ENCODE data around the gene ZNF618.

ZNF618 gene

DNA sequence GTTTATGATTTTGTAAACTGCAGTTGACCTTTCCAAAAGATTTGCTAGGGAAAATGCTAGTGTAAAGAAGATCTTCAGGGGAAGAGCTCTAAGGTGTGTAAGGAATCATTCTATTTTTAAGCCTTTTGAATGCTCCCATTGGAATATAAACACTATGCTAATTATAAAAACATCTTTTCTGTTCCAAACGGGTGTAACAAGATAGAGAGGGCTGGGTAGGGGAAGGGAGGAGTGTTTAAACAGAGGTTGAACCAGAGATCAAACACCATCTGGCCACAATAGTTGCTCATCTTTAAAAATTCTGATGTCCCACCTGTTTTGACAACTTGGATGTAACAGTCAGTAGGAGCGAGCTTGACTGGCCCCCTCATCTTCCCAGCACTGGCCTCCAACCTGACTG lies 38.4 kb downstream of the ZNF618 start:
- DNase-seq = no peak

DNA sequence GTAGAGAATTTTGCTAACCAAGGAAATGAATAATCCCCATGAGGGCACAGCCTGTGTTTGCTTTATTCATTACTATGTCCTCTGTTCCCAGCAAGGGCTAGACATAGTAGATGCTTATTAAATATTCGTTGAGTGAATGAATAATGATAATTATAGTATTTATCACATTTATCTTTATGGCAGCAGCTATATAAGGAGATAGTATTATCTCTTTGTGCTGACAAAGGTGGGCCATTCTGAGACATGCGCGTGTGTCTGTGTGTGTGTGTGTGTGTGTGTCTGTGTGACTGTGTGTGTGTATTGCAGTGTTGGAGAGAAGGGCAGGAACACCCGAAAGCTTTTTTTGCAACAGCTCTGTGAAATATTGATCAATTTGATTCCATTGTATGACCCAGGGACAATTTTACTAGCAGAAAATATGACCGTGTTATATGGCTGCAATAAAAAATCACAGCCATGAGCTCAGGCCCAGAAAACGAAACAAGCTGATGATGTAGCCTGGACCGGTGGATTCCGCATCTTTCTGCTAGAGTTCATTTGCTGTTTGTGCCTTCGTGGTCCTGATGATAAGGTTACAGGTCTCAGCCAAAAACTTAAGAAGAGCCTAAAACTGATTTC lies 39.8 kb downstream of the ZNF618 start:
- no peak for DNase-seq

DNA sequence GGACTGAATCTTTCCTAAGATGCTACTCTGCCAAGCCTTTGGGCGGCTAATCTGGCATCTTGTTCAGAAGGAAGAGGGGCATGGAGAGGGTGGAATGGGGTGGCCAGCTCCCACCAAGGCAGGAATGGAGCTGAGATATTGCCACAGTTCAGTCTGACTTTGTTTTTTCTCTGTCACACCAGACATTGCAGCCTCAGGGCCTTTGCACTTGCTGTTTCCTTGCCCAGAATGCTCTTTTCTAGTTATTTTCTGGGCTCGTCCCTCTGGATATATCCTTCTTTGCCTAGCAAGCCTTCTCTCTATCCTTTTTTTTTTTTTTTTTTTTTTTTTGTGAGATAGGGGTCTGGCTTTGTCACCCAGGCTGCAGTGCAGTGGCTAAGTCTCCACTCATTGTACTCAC lies 40.8 kb downstream of the ZNF618 start:
- no peak for DNase-seq

GRCh38 chr9:113918697-113919350 lies 42.7 kb downstream of the ZNF618 start:
- no peak for DNase-seq

DNA sequence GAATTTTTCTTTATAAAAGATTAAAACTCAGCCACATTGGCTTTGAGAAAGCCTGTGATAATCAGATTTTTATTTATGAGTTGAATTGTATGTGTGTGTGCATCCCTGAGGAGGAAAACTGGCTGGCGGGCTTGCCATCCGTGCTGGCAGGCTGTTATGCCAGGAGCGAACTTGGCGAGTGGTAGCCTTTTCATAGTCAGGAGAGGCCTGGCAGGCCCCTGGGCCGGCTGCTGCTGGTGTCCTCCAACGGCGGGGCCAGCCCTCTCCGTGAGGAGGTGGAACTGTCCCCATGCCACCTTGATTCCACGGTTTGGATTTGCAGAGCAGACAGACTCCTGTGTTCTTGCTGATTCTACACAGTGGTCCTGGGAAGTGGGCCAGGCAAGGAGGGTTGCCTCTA lies 43.3 kb downstream of the ZNF618 start:
- no peak for DNase-seq

GRCh38 chr9:113919871-113920270 lies 43.8 kb downstream of the ZNF618 start:
- DNase-seq = no peak

- no peak for DNase-seq
These were observed 44.8 kb downstream of the ZNF618 start for GRCh38 chr9:113920872-113921271.

DNA sequence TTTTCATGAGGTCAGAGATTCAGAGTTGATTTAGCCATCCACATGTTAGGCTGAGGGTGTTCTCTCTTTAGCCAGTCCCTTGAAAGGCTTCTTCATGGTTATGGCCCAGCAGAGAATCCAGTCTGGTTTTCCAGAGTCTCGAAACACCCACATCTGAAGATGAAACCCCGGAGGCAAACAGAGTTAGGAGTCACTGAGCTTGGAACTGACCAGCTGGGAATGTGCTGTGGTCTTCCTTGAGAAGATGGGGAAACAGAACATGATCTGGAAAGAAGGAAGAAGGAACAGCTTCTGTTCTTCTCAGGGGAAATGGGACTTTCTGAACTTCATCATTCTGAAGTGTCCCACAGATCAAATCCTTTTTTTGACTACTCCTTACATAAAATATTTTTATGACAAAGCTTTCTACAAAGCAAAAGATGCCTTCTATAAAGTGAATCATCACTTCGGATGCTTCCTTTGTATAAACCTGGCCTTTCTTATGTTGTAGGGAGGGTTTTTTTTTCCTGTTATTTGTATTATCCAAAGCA lies 45.4 kb downstream of the ZNF618 start:
- DNase-seq = no peak

DNA sequence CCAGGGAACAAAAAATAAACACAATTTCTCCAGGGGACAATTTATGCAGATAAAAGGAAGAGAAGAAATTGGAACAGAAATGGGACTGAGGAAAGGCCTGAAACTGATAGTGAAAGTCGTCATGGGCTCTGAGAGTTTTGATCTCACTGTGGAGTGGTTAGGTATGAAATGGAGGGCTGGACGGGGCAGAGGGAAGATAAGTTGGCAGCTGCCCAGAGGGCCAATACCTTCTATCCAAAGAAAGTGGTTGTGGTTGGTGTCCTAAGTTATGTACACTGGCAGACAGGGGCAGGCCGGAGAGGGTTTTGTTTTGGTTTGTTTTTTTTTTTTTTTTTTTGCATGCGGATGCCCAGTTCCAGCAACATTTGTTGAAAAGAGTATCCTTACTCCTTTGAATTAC lies 46.1 kb downstream of the ZNF618 start:
- no peak for DNase-seq

- no peak for DNase-seq
These were observed 50.1 kb downstream of the ZNF618 start for GRCh38 chr9:113926211-113926610.

DNA sequence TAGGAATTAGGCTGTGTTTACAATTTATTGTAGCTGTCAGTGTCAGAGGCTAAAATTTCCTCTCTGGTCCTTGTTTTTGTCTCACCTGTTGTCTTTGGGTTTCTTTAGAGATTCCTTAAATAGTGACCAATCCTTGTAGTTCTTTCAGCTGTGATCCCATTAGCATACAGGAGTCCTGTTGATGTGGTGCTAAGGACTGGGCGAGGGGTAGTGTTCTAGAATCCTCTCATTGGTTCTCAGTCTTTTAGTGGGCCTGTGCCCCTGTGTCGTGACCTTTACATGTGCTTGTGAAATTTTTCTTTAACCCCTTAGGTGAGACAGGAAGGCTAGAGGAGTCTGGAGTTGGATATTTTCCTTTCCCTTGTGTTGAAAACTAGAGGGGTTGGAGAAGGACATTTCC lies 51.2 kb downstream of the ZNF618 start:
- no peak for DNase-seq

DNA sequence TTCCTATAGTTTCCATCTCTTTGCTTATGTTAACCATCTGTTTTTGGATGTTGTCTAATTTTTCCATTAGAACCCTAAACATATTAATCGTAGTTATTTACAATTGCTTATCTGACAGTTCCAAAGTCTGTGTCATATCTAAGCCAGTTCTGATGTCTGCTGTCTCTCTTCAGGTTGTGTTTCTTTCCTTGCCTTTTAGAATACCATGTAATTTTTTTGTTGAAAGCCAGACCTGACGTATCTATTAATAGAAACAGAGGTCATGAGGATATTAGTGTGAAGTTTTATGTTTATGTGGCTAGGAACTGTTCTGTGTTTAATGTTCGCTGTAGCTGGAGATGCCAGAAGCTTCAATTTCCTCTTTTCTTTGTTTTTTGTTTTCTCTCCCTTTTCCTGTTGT lies 52.2 kb downstream of the ZNF618 start:
- no peak for DNase-seq

DNA sequence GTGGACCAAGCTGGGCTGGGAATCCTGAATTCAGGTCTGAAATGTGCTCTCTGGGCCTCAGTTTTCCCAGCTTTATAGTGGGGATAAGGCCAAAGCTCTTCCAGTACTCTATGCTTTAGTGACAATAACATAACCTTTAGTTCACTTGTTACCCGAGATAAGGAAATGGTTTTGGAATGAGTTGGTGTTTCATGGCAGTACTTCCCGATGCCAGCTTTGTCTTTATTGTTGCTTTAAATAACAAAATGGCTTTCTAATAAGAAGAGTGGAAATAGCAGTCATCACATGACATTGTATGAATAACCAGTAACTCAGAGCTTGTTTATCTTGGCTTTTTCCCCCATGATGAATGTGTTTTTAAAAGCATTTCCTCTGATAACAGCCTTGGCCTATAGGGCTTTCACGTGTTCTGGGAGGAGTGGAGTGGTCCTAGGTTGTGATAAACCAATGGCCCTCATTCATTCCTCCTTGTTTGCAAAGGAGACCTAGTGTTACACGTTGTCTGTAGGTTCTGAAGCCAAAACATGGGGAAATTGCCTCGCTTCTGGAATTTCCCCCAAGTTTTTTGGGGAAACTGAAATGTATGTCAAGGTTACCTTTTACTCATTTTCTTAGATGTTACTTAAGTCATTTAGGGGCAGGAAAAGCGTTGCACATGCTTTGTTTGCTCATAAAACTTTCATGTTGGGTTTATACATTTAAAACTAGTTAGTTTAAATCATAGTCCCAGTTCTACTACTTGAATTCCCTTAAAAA lies 53.7 kb downstream of the ZNF618 start:
- DNase-seq = no peak

GRCh38 chr9:113930390-113930783 lies 54.3 kb downstream of the ZNF618 start:
- no peak for DNase-seq

- DNase-seq = no peak
These were observed 55.0 kb downstream of the ZNF618 start for GRCh38 chr9:113931140-113931539.

DNA sequence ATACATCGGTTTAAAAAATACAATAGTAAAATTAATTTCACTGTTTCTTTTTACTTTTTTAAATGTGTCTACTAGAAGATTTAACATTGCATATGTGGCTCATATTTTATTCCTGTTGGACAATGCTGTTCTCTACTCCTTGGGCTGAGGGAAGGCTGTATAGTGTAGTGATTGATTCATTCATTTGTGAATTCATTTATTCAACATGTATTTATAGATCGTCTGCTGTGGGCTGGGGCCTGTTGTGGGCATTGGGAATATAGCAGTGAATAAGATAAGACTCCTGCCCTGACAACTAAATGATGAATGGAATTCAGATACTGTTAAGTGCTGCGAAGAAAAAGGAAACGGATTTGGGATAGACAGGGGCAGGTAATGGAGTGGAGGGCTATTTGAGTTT lies 55.7 kb downstream of the ZNF618 start:
- no peak for DNase-seq

GRCh38 chr9:113932906-113933584 lies 56.9 kb downstream of the ZNF618 start:
- DNase-seq = no peak

- DNase-seq = no peak
These were observed 57.6 kb downstream of the ZNF618 start for GRCh38 chr9:113933671-113934070.

- no peak for DNase-seq
These were observed 58.2 kb downstream of the ZNF618 start for GRCh38 chr9:113934167-113934828.

DNA sequence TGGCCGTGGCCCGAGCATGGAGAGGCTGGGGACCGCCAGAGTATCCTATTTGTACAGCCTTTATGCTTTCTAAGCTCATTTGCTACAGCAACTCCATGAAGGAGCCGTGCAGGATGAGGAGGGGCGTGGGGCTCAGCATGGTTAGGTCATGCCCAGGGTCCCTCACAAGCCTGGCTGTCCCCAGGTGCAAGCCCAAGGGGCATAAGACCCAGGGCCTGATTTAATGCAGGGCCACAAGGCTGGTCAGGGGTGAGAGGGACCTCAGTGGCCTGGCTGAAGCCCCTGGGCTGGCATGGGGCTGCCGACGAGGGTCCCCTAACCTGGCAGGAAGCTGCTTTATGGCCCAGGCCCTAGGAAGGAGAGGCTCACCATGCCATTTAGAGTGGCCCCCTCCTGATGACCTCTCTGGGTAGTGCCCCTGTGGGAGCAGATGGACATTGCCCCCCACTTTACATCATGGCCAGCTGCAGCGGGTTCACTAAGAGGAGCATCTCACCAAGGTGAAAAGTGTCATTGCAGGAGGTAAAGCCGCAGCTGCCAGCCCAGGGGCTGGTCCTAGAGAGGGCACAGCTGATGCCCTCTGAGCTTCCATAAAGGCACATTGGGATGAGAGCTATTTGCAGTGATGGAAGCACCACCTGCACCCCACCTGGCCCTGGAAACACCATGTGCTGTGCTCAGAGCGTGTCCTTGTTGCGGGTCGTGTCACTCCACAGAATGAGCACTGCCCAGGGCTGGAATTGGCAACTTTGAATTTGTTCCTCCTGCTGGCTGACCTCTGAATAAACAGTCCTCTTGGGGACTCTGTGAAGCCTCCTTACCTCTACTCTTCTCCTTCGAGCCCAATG lies 58.9 kb downstream of the ZNF618 start:
- DNase-seq = no peak

DNA sequence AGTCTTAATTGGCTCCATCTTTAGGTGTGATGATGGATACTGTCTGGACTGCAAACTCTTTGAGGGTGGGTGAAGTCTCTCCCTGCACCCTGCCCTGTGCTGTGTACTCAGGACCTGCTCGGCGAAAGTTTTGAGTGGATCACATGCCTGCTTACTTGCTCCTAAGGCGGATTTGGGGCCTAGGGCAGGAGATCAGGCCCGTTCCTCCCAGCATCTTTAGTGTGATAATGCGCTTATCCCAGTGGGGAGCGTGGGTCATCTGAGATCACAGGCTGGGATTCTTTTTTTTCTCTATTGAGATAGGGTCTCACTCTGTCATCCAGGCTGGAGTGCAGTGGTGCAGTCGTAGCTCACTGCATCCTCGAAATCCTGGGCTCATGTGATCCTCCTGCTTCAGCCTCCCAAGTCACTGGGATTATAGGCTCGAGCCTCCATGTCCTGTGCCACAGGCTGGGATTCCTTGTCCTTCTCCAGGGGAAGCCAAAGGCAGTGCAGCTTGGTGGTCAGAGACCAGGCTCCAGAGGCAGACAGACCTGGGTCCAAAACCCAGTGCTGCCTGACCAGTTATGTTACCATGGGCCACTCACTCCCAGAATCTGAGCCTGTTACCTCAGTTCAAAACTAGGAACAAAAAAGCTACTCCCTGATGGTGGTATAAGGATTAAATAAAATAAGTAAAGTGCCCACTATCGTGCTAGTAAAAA lies 59.7 kb downstream of the ZNF618 start:
- no peak for DNase-seq
